PFSK-1 (cell line): ENCODE results near the gene SVIL.

Experiments used
- FOXP2 ChIP-seq: optimal IDR thresholded peaks from 2 replicates; pipeline ENCODE3; 2011; ENCODE audit warnings: borderline replicate concordance, control low read depth, inconsistent platforms; ENCODE audit not compliant: insufficient read depth; ENCODE audit errors: extremely low read length, extremely low read depth
- POLR2AphosphoS5 ChIP-seq: IDR thresholded peaks from 2 replicates; pipeline ENCODE4 v1.6.1; 2012; ENCODE audit warnings: low read depth, mild to moderate bottlenecking, control low read depth, low read length, moderate library complexity
- REST ChIP-seq, 2 experiments: IDR thresholded peaks; 2 replicates each; pipeline versions ENCODE4 v1.6.1 to v1.8.0; 2011 to 2012; ENCODE audit warnings: low read depth in 2 of 2, low read length in 2 of 2, control low read depth in 1 of 2, inconsistent platforms in 1 of 2, mild to moderate bottlenecking in 1 of 2, moderate library complexity in 1 of 2; ENCODE audit not compliant: insufficient read depth in 1 of 2
- SIN3A ChIP-seq: IDR thresholded peaks from 2 replicates; pipeline ENCODE4 v1.6.1; 2012; ENCODE audit warnings: mild to moderate bottlenecking, low read length, moderate library complexity, borderline replicate concordance; ENCODE audit not compliant: insufficient read depth
- TAF1 ChIP-seq: IDR thresholded peaks from 2 replicates; pipeline ENCODE4 v1.6.1; 2012; ENCODE audit warnings: low read length, control low read depth, borderline replicate concordance; ENCODE audit not compliant: insufficient read depth

The SVIL gene

GRCh38 chr10:29615195-29615594 lies 19.6 kb downstream of the SVIL start:
- TF ChIP-seq SIN3A (no peak), POLR2AphosphoS5 (no peak), FOXP2 (no peak), REST (IDR thresholded peaks at IDR 0.05; ENCODE audit: insufficient read depth in 1 of 2, low read depth in 2 of 2, low read length in 2 of 2) (no peak), TAF1 (no peak)

DNA sequence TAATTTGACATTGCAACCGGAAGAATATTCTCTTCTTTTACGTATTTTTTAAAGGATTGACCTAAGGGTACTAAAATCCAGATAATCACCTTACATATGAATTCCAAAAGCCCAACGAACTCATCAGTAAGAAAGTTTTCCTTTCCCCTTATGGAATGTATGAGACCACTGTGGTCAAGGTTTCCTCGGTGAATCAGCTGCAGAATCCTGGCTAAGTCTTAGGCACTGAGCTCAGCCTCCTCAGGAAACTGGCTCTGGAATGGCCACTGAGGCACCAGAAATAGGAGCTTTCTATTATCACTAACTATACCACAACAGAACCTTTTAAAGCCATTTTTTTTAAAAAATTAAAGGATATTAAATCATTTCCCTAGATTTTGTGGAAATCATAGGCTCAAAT lies 21.0 kb downstream of the SVIL start:
- no peak for TF ChIP-seq SIN3A
- no peak for TF ChIP-seq POLR2AphosphoS5

DNA sequence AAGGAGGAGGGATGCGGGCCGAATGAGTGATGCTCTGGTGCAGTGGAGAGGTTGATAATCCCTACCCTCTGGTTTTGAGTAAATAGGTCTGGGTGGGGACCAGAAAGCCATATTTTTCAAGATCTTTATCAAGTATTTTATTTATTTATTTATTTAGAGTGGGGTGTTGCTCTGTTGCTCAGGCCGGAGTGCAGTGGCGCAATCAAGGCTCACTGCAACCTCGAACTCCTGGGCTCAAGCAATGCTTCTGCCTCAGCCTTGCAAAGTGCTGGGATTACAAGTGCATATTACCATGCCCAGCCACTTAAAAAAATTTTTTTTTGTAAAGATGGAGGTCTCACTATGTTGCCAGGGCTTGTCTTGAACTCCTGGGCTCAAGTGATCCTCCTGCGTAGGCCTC lies 21.6 kb downstream of the SVIL start:
- TF ChIP-seq POLR2AphosphoS5: no peak
- TF ChIP-seq REST (IDR thresholded peaks at IDR 0.05; ENCODE audit: insufficient read depth in 1 of 2, low read depth in 2 of 2, low read length in 2 of 2): no peak
- no peak for TF ChIP-seq TAF1
- no peak for TF ChIP-seq FOXP2
- no peak for TF ChIP-seq SIN3A

DNA sequence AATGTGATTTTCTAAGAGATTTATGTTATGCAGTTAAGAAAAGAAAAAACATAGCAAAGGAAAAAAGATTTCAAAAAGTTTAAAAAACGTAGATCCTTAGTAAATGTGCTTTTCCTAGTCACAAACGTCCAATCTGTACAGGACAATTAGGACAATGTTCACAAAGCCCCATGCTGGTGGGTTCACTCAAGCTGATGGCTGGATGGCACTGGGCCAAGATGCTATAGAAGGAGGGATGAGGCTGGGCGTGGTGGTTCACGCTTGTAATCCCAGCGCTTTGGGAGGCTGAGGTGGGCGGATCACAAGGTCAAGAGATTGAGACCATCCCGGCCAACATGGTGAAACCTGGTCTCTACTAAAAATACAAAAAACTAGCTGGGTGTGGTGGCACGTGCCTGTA lies 22.1 kb downstream of the SVIL start:
- TF ChIP-seq TAF1: no peak
- TF ChIP-seq FOXP2: no peak
- TF ChIP-seq POLR2AphosphoS5: no peak
- no peak for TF ChIP-seq REST (IDR thresholded peaks at IDR 0.05; ENCODE audit: insufficient read depth in 1 of 2, low read depth in 2 of 2, low read length in 2 of 2)
- no peak for TF ChIP-seq SIN3A

DNA sequence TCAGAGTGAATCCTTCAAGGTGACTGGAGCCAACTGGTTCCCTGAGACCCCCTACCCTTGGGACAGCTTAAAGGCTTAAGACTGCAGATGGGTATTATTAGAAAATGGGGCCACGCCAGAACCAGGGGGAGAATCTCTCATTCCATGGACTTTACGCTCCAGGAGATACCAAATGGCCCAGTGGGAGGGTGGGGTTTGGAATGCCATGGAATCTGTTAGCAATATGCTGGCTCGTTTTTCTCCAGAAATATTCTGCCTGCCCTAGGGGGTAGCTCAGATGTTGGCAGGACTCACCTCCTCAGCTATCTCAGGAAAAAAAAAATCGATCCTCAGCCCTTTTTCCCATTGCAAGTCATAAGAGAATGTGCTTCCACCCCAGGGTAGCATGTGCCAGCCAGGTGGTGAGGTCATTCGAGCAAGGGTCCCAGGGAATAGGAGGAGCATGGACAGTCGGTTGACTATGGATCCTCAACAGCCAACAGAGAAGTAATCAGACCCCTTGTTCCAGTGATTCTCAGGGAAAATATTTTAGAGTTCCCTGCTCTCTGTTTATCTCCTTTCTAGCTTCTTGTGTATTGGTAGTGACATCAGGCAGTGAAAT lies 22.9 kb downstream of the SVIL start:
- TF ChIP-seq SIN3A (no peak), FOXP2 (no peak), TAF1 (no peak), POLR2AphosphoS5 (no peak), REST (IDR thresholded peaks at IDR 0.05; ENCODE audit: insufficient read depth in 1 of 2, low read depth in 2 of 2, low read length in 2 of 2) (no peak)
